Stimulated activated CD4-positive, alpha-beta T cell treated with anti-CD3 and anti-CD28 coated beads, Interleukin-4, amount 100 ng/mL, for 1 hour (primary cell): Measurements from ENCODE around the gene CDKAL1.
"Not testable (repeated sequence)": the region's sequence is repeated elsewhere in the genome, so short reads cannot be mapped to it uniquely, and the experiment has no call there.

Source experiments
- DNase-seq: peaks from one replicate; pipeline ENCODE4 v3.0.0-alpha.2; 2020

CDKAL1 gene

DNA sequence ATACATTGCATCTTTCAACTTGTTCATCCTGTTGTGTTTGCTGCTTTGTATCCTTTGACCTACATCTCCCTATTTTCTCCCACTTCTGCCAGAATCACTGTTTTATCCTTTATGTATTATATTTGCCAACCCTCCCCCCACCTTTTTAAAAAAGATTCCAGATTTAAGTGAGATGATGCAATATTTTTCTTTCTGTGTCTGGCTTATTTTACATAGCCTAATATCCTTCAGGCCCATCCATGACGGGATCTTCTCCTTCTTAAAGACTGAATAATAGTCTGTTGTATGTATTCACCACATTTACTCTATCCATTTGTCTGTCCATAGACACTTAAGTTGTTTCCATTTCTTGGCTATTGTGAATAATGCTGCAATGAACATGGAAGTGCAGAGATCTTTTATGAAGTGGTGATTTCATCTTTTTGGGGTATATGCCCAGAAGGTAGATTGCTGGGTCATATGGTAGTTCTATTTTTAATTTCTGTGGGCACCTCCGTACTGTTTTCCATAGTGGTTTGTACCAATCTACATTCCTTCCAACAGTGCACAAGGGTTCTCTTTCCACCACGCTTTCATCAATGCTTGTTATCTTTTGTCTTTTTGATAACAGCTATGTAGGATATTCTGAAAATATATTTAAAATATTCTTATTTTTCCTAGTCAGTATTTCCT, 181.0 kb downstream of the CDKAL1 start:
- DNase-seq: no peak

DNA sequence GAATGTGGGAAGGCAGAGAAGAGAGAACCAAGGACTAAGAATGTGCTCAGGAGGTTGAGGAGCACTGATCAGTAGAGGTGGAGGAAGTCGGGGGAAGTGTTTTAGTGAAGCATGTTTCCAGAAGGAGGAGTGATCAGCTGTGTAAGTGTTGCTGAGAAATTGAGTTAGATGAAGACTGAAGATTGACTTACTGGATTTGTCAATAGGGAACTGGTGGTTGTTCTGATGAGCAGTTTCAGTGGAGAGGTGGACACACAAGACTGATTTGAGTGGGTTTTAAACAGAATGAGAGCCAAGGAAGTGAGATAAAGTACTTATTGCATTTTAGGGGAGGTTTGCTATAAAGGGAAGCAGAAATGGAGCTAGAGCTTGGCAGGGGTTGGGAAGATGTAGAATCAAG, 182.6 kb downstream of the CDKAL1 start:
- no peak for DNase-seq

DNA sequence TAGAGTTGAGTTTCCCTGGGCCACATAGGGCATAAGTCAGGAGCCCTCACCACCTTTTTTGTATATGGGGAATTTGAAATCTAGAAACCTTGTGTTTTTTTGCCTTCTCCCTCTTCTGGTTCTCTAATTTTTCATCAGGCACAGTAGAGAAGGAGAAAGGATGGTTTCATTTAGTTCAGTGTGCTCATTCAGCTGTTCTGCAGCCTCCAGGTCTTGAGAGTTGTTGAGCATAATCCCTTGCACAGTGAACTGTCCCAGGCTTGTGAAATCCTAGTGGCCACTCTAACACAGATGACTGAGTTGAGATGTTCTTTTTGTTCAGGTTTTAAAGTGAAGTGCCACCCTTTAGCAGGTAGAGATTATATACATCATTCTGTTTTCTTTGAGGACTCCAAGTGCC, 183.5 kb downstream of the CDKAL1 start:
- DNase-seq: no peak

DNA sequence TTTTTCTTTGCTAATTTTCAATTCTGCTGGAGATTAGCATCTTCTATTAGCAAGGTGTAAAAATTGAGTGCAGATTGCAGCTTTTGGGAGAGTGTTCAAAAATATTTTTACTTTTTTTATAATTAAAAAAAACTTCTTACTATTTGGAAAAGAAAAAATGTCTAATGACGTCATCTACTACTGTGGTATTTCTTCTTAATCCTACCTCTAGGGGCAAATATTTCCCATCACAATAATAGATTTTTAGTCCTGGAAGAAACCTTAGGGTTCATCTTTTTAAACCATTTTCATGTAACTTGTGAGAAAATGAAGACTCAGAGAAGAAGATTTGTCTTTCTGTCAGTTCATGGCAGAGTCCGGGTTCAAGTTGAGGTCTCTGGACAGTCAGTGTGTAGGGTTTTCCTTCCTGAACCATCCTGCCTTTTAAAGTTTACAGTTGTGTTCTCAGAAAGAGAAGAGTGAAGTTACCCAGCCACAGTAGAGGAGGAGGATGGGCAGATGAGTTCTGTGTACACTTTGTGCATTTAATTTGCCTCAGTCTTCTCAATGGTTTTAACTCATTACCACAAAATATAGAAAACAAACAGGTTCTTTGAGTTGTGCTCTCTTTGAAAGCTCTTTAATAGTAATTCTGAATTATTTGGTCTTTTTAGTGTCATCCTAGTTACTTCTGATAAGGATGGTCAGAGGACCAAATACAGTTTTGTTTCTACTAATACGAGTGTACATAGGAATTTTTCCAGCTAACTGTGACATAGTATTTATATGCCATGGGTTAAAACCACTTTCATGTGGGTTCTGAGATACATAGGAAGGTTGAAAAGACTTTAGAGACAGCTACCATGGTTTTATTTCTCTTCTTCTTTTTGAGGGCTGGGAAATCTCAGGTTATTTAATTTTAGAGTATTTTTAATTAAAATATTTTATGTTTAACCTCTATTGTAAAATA, 184.7 kb downstream of the CDKAL1 start:
- DNase-seq: no peak

DNA sequence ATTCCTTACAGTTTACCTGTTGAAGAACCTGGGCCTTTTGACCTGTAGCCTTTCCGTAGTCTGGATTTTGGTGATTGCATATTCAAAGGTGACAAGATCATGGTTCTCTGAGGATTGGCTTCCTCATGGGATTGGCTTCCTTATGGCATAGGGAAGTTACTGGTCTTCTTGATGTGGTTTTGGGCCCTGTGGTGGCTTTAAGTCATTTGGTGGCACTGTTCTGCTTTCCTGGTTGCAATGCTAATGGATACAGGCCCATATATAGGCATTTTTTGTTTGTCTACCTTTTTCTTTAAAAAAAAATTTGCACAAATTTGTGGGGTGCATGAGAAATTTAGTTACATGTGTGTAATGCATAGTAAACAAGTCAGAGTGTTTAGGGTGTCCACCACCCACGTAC, 185.7 kb downstream of the CDKAL1 start:
- no peak for DNase-seq

DNA sequence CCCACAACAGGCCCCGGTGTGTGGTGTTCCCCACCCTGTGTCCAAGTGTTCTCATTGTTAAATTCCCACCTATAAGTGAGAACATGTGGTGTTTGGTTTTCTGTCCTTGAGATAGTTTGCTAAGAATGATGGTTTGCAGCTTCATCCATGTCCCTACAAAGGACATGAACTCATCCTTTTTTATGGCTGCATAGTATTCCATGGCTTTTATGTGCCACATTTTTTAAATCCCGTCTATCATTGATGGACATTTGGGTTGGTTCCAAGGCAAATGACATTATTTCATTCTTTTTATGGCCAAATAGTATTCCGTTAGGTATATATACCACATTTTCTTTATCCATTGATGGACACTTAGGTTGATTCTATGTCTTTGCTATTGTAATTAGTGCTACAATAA, 186.9 kb downstream of the CDKAL1 start:
- DNase-seq: not testable (repeated sequence)

DNA sequence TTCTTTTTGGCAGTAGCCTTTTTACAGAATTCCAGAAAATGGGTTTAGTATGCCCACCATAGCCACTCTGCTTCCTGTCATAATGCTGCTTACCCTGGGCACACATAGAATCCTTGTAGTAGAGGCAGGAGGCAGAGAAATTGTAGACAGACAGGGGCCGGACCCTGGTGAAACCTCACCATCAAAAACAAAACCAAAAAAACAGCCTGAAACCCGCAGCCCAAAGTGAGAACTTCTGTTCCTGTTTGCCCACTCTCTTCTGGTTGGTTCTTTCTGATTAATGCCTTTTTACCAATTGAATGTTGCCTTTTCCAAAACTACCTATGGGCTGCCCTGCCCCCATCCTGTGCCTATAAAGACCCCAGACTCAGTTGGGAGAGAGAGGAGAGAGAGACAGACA, 188.2 kb downstream of the CDKAL1 start:
- no peak for DNase-seq

DNA sequence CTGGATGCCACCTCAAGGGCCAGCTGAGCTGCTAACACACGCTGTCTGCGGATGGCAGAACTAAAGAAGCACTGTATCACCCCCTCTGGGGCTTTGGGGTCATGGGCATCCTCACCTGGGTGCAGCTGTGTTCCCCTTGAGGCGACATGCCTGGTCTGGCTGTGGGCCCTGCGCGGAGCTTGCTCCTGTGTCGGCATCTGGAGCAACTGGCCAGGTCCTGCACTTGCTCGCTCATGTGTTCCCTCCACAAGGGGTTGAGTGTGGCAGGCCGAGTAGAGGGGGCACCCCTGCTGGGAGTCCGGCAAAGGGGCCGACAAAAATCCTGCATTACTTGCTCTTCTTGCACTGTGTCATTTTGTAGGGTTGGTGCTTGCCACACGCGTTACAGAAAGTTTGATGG, 189.0 kb downstream of the CDKAL1 start:
- no peak for DNase-seq

DNA sequence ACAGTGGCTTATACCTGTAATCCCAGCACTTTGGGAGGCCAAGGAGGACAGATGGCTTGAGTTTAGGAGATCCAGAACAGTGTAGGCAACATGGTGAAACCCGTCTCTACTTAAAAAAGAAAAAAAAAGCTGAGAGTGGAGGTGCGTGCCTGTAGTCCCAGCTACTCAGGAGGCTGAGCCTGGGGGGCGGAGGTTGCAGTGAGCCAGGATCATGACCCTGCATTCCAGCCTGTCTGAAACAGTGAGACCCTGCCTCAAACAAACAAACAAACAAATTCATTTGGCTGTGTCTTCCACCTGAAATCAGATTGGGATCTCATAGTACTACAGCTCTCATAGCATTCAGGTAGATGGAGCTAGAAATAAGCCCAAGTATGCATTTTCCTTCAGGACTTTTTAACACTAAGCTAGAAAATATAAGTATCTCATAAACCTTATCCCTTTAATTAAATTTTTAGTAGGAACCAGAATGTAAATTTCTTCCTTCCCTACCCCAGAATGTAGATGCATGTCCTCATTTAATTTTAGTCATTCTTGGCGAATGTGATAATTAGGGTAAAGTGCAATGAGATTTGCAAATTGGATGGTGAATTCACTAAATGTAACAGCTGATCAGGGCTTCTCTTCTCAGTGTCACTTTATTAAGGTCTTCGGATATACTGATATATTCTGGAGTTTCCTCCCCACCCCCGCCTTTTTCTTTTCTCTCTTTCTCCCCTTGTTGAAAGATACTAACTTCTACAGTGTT, 190.4 kb downstream of the CDKAL1 start:
- DNase-seq: no peak

DNA sequence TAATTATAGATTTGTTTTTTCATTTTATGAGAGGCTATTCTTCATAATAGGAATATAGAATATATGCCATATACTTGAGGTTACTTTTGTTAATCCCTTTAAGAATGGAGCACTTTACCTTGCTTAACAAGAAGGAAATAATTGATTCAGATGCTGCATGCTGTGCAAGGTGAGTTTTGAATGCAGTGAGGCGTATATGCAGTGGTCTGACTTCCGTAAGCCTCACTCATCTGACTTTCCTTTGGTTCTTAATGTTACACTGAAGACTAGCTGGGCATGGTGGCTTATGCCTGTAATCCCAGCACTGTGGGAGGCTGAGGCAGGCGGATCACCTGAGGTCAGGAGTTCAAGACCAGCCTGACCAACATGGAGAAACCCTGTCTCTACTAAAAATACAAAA, 191.0 kb downstream of the CDKAL1 start:
- DNase-seq: not testable (repeated sequence)

DNA sequence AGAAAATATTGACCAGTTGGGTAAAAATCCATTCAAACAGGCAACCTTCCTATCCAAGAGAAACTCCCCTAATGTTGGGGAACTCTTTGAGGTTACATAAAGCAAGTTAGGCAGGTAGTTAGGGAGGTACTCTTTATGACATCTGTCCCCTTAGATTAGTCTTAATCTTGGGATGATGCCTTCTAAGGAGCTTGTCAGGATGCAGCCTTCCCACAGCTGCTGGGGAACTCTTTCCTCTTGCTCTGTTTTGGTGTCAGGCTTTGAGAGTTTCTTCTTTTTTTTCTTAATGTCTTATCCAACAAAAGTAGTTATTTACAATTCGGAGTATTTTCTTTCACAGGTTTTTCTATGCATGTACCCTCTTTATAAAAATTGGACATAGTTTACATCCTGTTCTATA, 194.8 kb downstream of the CDKAL1 start:
- no peak for DNase-seq

DNA sequence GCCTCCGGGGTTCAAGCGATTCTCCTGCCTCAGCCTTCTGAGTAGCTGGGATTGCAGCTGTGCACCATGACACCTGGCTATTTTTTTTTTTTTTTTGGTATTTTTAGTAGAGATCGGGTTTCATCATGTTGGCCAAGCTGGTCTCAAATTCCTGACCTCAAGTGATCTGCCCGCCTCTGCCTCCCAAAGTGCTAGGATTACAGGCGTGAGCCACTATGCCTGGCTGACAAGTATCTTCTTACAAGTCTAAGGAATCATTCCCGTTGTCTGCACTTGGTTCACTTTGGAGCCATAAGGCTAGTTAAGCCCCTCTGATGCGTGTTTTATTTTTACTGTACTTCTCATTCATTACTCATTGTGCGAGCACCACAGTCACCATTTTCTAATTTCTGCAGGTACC, 198.1 kb downstream of the CDKAL1 start:
- DNase-seq: not testable (repeated sequence)

DNA sequence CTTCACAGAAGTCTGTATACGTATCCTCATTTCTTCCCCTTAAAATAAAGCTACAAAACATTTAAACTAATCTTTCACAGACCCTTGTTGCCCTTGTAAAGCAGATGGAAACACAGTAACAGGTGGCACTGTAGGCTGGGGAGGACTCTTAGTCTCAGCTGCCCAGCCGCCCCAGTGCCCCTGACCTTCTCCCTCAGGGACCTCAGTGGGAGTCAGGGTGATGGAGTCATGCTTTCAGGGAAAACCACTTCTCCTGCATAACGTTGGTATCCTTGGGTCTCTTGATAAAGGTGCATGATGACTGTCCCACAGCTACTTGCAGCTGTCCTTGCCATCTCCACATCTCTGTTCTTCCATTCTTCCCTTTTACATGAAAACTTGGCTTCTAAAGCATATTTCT, 198.6 kb downstream of the CDKAL1 start:
- DNase-seq: no peak

DNA sequence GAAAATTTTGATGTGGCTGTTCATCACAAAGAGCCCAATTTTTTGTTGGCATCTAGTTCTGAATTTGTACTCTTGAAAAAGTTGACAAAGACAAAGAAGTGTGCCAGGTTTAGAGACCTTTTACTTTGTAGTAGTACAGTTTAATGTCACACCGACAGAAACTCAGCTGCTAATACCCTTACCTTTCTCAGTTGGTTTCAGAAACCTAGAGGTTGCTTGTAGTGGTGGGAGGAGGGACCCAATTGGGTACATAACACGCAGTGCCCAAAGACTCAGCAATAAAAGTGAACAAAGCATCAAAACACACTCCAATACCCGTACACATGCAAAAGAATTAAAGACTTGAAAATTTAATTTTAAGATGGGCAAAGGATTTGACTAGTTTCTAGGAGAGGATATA, 203.7 kb downstream of the CDKAL1 start:
- no peak for DNase-seq

DNA sequence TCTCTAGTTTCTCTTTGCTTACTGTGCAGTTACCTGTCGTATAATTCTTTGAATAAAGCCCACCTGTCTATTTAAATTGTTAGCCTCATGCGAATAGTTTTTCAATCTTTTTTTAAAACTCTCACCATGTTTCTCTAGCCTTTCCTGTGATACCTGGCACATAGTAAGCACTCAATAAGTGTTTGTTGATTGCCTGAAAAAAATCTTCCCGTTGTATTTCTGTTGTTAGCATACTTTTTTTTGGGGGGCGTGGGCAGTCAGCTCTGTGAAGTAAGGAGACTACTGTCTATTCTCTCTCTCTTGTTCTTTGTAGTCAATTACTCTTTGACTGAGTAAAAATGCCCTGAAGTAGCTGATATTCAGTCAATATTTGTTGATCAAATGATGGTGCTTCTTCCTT, 205.8 kb downstream of the CDKAL1 start:
- no peak for DNase-seq

DNA sequence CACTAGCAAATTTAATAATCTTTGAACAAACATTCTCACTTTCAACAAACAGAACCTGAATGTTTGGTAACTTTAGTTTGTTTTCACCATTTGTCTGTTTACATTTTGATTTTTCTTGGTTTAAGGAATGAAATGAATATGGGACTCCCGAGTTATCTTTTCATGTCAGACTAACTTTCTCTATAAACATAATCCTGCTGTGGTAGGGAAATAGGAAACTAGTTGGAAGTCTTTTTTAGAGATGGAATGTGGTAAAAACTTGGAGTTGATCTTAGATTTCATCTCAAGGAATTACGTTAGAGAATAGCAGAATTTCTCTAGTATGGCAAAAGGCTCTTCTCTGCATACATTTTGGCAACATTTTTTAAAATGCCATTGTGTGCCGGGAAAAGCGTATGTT, 206.5 kb downstream of the CDKAL1 start:
- DNase-seq: no peak

DNA sequence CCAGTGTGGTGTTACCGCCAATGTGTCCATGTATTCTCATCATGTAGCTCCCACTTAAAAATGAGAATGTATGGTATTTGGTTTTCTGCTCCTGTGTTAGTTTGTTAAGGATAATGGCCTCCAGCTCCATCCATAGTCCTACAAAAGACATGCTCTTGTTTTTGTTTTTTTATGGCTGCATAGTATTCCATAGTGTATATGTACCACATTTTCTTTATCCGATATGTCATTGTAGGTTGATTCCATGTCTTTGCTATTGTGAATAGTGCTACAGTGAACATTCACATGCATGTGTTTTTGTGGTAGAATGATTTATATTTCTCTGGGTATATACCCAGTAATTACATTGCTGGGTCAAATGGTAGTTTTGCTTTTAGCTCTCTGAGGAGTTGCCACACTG, 207.2 kb downstream of the CDKAL1 start:
- no peak for DNase-seq

DNA sequence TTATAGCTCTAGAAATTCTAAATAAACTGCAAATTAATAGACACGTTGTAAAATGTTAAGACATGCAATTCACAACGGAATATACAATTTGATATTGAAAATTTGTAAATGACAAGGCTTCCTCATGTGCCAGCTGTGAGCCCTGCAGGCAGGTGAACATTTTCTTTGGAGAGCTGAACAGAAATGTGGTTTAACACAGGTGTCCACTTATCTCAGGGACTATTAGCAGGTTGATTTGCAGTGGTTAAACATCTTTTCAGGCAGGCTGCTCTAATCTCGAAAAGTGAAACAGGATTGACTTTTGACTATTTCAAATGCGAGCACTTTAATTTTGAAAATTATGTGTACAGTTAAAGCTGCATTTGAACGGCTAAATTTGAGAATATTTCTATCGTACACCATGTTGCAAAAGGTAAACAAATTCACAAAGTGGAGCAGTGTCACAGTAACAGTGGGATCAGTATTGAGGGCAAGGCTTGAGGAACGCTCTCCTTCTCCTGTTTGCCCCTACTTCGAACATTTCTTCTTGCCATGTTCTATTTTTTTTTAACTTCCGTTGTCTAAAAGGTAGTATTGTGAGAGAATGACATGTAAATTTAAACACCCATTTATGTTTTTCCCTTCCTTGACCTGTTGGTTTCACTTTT, 210.8 kb downstream of the CDKAL1 start:
- DNase-seq: no peak

DNA sequence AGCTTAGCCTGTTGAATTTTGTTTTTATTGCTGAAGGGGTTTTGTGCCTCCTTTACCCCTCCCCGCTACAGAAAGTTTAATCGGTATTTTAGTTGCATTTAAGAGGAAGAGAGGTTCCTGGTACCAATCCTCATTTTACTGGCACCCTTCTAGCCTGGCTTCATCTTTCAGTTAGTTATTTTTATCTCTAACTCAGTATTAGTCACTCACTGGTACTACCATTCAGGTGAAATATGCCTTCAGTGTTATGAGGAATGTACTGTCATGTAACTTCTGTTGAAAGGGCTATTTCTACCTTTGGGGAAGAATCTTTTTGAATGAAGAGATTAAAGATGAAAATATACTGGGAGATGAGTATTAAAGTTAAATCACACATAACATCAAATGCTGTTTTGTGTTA, 211.8 kb downstream of the CDKAL1 start:
- DNase-seq: no peak

DNA sequence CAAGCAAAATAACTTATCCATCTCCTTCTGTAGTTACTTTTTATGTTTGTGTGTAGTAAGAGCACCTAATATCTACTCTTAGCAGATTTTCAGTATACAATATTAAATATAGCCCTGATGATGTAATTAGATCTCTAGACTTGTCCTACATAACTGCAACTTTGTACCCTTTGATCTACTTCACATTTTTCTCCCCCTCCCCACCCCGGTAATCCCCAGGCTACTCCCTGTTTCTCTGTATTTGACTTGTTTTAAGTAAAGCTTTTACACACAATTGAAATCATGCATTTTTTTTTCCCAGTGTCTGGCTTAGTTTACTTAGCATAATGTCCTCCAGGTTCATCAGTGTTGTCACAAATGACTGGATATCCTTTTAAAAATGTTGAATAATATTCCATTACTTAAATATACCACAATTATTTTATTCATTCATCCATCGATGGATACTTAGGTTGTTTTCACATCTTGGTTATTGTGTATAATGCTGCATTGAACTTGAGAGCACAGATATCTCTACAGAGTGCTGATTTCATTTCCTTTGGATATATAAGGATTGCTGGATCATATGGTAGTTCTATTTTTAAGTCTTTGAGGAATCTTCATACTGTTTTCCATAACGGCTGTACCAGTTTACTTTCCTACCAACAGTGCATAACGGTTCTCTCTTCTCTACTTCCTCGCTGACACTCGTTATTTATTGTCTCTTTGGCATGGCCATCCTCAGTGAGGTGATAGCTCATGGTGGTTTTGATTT, 212.7 kb downstream of the CDKAL1 start:
- no peak for DNase-seq

DNA sequence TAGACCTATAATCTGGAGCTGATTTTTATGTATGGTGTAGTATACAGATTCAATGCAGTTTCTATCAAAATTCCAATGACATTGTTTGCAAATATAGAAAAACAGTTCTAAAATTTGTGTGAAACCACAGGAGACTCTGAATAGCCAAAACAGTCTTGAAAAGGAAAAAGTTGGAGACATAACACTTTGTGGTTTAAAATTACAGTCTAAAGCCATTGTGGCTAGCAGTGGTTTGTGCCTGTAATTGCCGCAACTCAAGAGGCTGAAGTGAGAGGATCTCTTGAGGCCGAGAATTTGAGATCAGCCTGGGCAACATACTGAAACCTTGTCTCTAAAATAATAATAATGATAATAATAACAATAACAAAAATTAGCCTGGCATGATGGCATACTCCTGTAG, 213.7 kb downstream of the CDKAL1 start:
- no peak for DNase-seq

DNA sequence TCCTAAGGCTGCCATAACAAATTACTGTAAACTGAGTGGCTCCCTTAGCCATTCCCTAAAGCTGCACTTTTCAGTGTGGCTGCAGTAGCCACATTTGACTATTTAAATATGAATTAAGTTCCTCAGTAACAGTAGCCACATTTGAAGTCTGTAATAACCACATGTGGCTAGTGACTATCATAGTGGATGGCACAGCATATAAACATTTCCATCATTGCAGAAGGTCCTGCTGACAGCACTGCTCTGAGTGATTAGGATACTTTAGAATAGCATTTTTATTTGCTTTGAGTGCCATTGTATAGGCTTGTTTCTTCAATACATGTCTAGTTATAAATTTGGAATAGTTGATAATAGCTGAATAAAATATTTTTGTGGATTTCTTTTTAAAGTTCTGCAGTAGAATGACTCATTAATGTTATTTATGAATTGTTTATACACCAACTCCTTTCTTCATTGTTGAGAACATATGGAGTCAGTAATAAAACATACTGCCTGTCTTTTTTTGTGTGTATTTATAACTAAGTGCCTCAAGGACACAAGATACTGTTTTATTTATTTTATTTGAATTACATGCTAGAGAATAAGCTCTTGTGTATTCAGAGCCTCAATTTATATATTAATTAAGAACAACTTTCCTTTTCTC, 217.2 kb downstream of the CDKAL1 start:
- no peak for DNase-seq
